ENCODE data around the gene STRA6.

Gene STRA6

DNA sequence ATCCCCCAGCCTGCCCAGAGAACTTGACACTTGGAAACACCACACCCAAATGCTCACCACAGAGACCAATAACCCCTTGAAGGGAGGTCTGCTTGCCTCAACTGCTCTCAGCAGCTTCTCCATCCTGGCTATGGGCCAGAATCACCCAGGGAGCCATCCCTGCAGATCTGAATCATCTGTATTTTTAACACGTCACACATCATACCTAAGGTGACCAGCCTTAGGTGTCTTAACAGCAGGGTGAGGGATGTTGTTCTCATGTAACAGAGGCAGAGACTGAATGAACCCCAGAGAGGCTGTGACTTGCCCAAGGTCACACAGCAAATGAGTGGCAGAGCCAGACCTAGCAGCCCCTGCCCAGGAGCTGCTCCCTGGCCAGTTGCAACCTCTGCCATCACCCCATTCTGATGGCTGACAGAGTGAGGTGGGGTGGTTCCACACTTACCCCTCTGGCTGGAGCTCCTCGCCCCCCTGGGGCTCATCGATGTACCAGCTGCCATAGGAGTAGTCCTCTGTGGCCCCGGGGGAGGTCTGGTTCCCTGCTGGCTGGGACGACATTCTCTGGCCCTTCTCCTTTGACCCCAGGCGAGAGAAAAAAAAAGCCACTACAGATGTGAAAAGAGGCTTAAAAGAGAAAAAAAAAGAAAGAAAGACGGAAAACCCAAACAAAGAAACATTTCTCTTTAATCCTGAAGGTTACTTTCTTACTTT, 722 bp downstream of the STRA6 start:
- H3K4me3 ChIP-seq (ENCODE audit: low read depth, low read length), result no peak overlapping the region
- no peak for TF ChIP-seq CTCF (IDR thresholded peaks at IDR 0.05; ENCODE audit: insufficient read depth, low read depth, low read length, missing control alignments)
- no peak for DNase-seq (ENCODE audit: low read depth)

- no peak for DNase-seq (ENCODE audit: low read depth)
- no peak for TF ChIP-seq CTCF (IDR thresholded peaks at IDR 0.05; ENCODE audit: insufficient read depth, low read depth, low read length, missing control alignments)
- no peak overlapping the region for H3K4me3 ChIP-seq (ENCODE audit: low read depth, low read length)
Observed at GRCh38 chr15:74200871-74201419, 1.6 kb downstream of the STRA6 start.

- H3K4me3 ChIP-seq (ENCODE audit: low read depth, low read length), result no peak overlapping the region
- TF ChIP-seq CTCF (IDR thresholded peaks at IDR 0.05; ENCODE audit: insufficient read depth, low read depth, low read length, missing control alignments), result no peak
- peak; percentile 42 for DNase-seq (ENCODE audit: low read depth)
Observed at GRCh38 chr15:74200412-74200815, 2.2 kb downstream of the STRA6 start.

- no peak for TF ChIP-seq CTCF (IDR thresholded peaks at IDR 0.05; ENCODE audit: insufficient read depth, low read depth, low read length, missing control alignments)
- DNase-seq (ENCODE audit: low read depth), result no peak
- no peak overlapping the region for H3K4me3 ChIP-seq (ENCODE audit: low read depth, low read length)
Observed at GRCh38 chr15:74199297-74199652, 3.3 kb downstream of the STRA6 start.

DNA sequence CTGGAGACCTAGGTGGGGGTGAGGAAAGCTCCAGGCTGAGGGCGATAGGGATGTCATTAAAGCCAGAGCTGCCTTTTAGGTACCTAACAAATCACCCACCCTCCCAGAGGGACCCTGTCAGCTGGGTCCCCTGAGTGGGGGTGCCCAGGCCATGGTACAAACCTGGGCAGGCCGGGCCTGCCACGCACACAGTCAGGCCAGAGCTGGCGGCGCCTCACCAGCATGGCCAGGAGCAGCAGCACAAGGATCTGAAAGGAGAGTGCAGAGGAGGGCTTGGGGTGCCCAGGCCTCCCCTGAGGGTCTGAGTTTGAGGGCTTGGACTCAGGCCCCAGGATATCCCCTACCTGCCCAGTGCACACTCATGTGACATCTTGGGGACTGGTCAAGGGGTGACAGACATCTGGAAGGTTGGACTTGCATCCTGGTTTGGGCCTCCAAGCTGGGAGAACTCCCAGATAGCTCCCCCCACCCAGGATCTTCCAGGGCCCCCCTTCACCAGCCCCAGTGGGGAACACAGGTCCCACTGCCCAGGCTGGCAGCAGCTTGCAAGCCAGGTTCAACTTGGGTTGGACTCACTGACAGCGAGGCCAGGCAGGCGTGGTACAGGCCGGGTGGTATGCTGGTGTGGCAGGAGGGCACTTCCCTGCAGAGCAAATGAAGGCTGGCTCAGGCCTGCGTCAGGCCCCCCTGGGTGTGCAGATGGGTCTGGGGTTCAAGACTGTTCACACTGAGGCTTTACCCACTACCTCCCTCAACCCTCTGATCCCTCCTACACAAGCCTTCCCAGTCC, 5.2 kb downstream of the STRA6 start:
- no peak overlapping the region for H3K4me3 ChIP-seq (ENCODE audit: low read depth, low read length)
- no peak for DNase-seq (ENCODE audit: low read depth)
- TF ChIP-seq CTCF (IDR thresholded peaks at IDR 0.05; ENCODE audit: insufficient read depth, low read depth, low read length, missing control alignments), result no peak

- H3K4me3 ChIP-seq (ENCODE audit: low read depth, low read length), result no peak overlapping the region
- DNase-seq (ENCODE audit: low read depth), result no peak
- no peak for TF ChIP-seq CTCF (IDR thresholded peaks at IDR 0.05; ENCODE audit: insufficient read depth, low read depth, low read length, missing control alignments)
Observed at GRCh38 chr15:74196175-74196574, 6.4 kb downstream of the STRA6 start.

All from GM12865 (cell line).